ENCODE results near the gene GATA2. TPM values are rescaled to one million over a fixed set of nuclear protein-coding genes. Genes with fewer than 3 reads are reported as not detected.

GATA2 gene
- total RNA-seq, 1 experiment from 2014 or later, result 74.6 TPM

DNA sequence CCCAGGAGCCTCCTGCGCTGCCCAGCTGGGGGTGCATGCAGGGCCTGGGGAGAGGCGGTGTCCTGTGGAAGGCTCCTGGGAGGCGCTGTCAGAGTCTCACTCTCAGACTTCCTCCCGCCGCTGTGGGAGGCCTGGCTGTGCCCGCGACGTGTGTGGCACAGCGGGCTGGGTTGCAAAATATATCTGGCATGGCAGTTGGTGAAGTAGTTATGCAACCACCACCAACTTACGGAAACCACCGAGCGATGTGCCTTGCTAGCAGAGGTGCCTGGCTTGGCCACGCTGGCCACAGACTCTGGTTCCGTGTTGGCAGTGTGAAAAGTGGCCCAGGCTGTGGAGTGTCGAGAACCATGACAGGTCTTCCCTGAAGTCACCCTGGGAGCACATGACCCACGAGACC is 30.6 kb upstream of the GATA2 start:
- Histone ChIP-seq H3K27me3 (ENCODE audit: control insufficient read depth, insufficient read depth, low read length) (peaks cover 9% of the 10 kb centered on the region), H3K27ac (ENCODE audit: low read length) (no peak overlapping the region), H3K36me3 (ENCODE audit: control insufficient read depth, insufficient read depth, low read length) (no peaks in the 10 kb centered on the region), H3K4me3 (ENCODE audit: low read depth in 2 of 2, low read length in 2 of 2) (no peak overlapping the region), H3K9me3 (ENCODE audit: control insufficient read depth, insufficient read depth, low read depth, low read length) (no peaks in the 10 kb centered on the region), H3K4me1 (ENCODE audit: control insufficient read depth, insufficient read depth, low read length) (no peaks in the 10 kb centered on the region)
- CTCF ChIA-PET, result no interaction called here
- intact Hi-C loops (cut with micrococcal nuclease; ENCODE audit: unreplicated experiment) (no loop called here), in situ Hi-C loops (cut with HindIII; ENCODE audit: low pct_unique_long_range_greater_than_20kb, low sequenced_read_pairs) (no loop called here)
- ATAC-seq (no peak), DNase-seq (ENCODE audit: low read depth, low spot score) (no peak)
- BruUV-seq (replicated peaks), result no TSS peak
- POLR2A ChIA-PET, result no interaction called here
- TF ChIP-seq, protein P1, sequence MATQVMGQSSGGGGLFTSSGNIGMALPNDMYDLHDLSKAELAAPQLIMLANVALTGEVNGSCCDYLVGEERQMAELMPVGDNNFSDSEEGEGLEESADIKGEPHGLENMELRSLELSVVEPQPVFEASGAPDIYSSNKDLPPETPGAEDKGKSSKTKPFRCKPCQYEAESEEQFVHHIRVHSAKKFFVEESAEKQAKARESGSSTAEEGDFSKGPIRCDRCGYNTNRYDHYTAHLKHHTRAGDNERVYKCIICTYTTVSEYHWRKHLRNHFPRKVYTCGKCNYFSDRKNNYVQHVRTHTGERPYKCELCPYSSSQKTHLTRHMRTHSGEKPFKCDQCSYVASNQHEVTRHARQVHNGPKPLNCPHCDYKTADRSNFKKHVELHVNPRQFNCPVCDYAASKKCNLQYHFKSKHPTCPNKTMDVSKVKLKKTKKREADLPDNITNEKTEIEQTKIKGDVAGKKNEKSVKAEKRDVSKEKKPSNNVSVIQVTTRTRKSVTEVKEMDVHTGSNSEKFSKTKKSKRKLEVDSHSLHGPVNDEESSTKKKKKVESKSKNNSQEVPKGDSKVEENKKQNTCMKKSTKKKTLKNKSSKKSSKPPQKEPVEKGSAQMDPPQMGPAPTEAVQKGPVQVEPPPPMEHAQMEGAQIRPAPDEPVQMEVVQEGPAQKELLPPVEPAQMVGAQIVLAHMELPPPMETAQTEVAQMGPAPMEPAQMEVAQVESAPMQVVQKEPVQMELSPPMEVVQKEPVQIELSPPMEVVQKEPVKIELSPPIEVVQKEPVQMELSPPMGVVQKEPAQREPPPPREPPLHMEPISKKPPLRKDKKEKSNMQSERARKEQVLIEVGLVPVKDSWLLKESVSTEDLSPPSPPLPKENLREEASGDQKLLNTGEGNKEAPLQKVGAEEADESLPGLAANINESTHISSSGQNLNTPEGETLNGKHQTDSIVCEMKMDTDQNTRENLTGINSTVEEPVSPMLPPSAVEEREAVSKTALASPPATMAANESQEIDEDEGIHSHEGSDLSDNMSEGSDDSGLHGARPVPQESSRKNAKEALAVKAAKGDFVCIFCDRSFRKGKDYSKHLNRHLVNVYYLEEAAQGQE (IDR thresholded peaks at IDR 0.05; ENCODE audit: insufficient read depth in 1 of 2, low read depth in 2 of 2, low read length in 1 of 2), result no peak
- TF ChIP-seq TCF7L2 (IDR thresholded peaks at IDR 0.05; ENCODE audit: low read depth, low read length) (no peak), SIN3A (IDR thresholded peaks at IDR 0.05; ENCODE audit: borderline replicate concordance, insufficient read depth, low read depth, low read length) (no peak), POLR2AphosphoS5 (IDR thresholded peaks at IDR 0.05; ENCODE audit: low read depth, low read length) (no peak)
- TF ChIP-seq, protein P2, sequence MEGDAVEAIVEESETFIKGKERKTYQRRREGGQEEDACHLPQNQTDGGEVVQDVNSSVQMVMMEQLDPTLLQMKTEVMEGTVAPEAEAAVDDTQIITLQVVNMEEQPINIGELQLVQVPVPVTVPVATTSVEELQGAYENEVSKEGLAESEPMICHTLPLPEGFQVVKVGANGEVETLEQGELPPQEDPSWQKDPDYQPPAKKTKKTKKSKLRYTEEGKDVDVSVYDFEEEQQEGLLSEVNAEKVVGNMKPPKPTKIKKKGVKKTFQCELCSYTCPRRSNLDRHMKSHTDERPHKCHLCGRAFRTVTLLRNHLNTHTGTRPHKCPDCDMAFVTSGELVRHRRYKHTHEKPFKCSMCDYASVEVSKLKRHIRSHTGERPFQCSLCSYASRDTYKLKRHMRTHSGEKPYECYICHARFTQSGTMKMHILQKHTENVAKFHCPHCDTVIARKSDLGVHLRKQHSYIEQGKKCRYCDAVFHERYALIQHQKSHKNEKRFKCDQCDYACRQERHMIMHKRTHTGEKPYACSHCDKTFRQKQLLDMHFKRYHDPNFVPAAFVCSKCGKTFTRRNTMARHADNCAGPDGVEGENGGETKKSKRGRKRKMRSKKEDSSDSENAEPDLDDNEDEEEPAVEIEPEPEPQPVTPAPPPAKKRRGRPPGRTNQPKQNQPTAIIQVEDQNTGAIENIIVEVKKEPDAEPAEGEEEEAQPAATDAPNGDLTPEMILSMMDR (IDR thresholded peaks at IDR 0.05), result no peak

DNA sequence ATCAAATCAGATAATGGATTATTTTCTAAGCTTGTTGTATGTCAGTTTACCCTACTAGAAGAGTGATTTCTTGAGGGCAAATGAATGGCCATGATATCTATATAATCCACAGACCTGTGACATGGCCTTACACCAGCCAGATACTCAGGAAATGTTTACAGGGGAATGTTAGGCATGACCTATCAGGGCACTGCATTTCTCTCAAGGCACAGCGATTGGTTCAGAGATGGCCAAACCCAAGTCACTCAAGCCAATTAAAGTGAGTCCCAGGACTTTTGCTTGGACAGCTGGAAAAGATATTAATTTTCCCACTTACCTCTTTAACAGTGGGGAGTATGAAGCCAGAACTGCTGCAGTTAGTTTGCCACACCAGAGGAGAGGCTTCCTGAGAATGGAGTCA is 28.7 kb upstream of the GATA2 start:
- CTCF ChIA-PET, result no interaction called here
- Histone ChIP-seq H3K4me1 (ENCODE audit: control insufficient read depth, insufficient read depth, low read length) (no peaks in the 10 kb centered on the region), H3K36me3 (ENCODE audit: control insufficient read depth, insufficient read depth, low read length) (no peaks in the 10 kb centered on the region), H3K9me3 (ENCODE audit: control insufficient read depth, insufficient read depth, low read depth, low read length) (no peaks in the 10 kb centered on the region), H3K27me3 (ENCODE audit: control insufficient read depth, insufficient read depth, low read length) (peaks cover 9% of the 10 kb centered on the region), H3K27ac (ENCODE audit: low read length) (no peak overlapping the region), H3K4me3 (ENCODE audit: low read depth in 2 of 2, low read length in 2 of 2) (no peak overlapping the region)
- POLR2A ChIA-PET, result no interaction called here
- intact Hi-C loops (cut with micrococcal nuclease; ENCODE audit: unreplicated experiment), result no loop called here
- DNase-seq (ENCODE audit: low read depth, low spot score), result no peak
- in situ Hi-C loops (cut with HindIII; ENCODE audit: low pct_unique_long_range_greater_than_20kb, low sequenced_read_pairs), result no loop called here
- ATAC-seq, result no peak
- BruUV-seq (replicated peaks), result no TSS peak
- TF ChIP-seq SIN3A (IDR thresholded peaks at IDR 0.05; ENCODE audit: borderline replicate concordance, insufficient read depth, low read depth, low read length) (no peak), TCF7L2 (IDR thresholded peaks at IDR 0.05; ENCODE audit: low read depth, low read length) (no peak), POLR2AphosphoS5 (IDR thresholded peaks at IDR 0.05; ENCODE audit: low read depth, low read length) (no peak)
- TF ChIP-seq, protein P2 (IDR thresholded peaks at IDR 0.05), result no peak
- TF ChIP-seq, protein P1 (IDR thresholded peaks at IDR 0.05; ENCODE audit: insufficient read depth in 1 of 2, low read depth in 2 of 2, low read length in 1 of 2), result no peak

All from Panc1 (cell line).